Peyer's patch (tissue), 4 donors: ENCODE results near the gene DISC1. TPM values are rescaled to one million over a fixed set of nuclear protein-coding genes. Genes with fewer than 3 reads are reported as not detected.

Source experiments
- DNase-seq, 3 donors: peaks; one replicate each; pipeline ENCODE4 v3.0.0-alpha.2; 2017 to 2019
- H3K27ac ChIP-seq, 4 donors: fragments of 200-600 bp; sonication (generic); one replicate each; pipeline ENCODE4 v1.5.1; 2016 to 2019
- H3K27me3 ChIP-seq, 2 donors: fragments of 200-600 bp; sonication (generic); one replicate each; pipeline ENCODE4 v1.5.1; 2019
- H3K36me3 ChIP-seq, 3 donors: fragments of 200-600 bp; sonication (generic); one replicate each; pipeline ENCODE4 v1.5.1; 2016 to 2019
- H3K4me1 ChIP-seq, 4 donors: fragments of 200-600 bp; sonication (generic); one replicate each; pipeline ENCODE4 v1.5.1; 2016 to 2019
- H3K4me3 ChIP-seq, 4 donors: fragments of 200-600 bp; sonication (generic); 1 replicate in 3 of 4; 2 replicates in 1 of 4; pipeline ENCODE4 v1.5.1; 2016 to 2019; ENCODE audit warnings: mild to moderate bottlenecking in 1 of 4
- H3K9me3 ChIP-seq, 4 donors: fragments of 200-600 bp; sonication (generic); one replicate each; pipeline ENCODE4 v1.5.1; 2016 to 2019; ENCODE audit warnings: mild to moderate bottlenecking in 1 of 4
- POLR2A ChIP-seq, 2 donors: fragments of 450-650 bp; IDR thresholded peaks; one replicate each; pipeline ENCODE4 v1.5.1; 2017; ENCODE audit warnings: antibody characterized with exemption in 2 of 2, mild to moderate bottlenecking in 2 of 2, moderate library complexity in 2 of 2
- total RNA-seq, 4 donors: library from RNA; depleted of rRNA; stranded (reverse); fragments of >200 nt; gene quantifications; one replicate each; pipeline ENCODE4 v1.1.0, GENCODE V29; 2016
- TF ChIP-seq, protein P1 (sequence below), 6 experiments: fragments of 450-650 bp in 4 of 6; fragments of 200-600 bp in 2 of 6; sonication (generic) in 1 of 6; IDR thresholded peaks; one replicate each; pipeline ENCODE4 v1.5.1; 2017 to 2019; ENCODE audit warnings: antibody characterized with exemption in 6 of 6, mild to moderate bottlenecking in 3 of 6, moderate library complexity in 1 of 6

Gene DISC1
- total RNA-seq, 4 donors from 2014 or later: 2.3 to 39.6 (median 5.6) TPM

DNA sequence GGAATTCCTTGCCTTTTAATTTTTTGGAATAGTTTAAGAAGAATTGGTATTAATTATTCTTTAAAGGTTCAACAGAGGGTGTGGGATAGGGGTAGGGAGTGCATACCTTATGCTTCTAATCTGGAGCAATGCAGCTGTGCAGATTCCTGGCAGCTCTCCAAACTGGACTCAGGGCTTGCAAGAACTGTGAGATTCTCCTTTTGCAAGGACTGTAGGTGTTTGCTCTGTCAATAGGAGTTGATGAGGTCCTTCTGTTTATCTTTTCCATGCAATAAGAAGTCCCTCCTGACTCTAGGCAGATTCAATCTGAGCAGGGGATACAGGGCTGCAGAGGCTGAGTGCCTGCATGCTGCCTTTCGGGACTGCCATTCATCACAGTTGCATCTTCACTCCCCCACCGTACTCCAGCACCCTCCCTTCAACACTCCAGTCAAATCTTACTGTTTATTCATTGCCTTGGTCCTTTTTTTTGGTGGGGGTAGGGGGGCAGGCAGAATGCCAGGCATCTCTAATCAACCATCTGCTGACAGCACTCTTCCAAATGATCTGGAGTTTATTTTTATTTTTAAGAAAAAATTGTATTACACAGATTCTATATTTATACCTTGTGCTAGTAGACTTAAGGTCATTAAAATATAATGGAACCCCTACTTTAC lies 122.3 kb downstream of the DISC1 start:
- DNase-seq: no peak
- H3K36me3 ChIP-seq: peaks cover 0 to 5% (median 0%) of the 10 kb centered on the region in 3 donors
- no peaks in the 10 kb centered on the region for H3K27me3 ChIP-seq
- no peak overlapping the region for H3K4me3 ChIP-seq
- no peak overlapping the region for H3K27ac ChIP-seq
- no peaks in the 10 kb centered on the region for H3K4me1 ChIP-seq
- peaks cover 0 to 6% (median 2%) of the 10 kb centered on the region in 4 donors for H3K9me3 ChIP-seq
- no peak for TF ChIP-seq POLR2A (IDR thresholded peaks at IDR 0.05)
- TF ChIP-seq, protein P1, sequence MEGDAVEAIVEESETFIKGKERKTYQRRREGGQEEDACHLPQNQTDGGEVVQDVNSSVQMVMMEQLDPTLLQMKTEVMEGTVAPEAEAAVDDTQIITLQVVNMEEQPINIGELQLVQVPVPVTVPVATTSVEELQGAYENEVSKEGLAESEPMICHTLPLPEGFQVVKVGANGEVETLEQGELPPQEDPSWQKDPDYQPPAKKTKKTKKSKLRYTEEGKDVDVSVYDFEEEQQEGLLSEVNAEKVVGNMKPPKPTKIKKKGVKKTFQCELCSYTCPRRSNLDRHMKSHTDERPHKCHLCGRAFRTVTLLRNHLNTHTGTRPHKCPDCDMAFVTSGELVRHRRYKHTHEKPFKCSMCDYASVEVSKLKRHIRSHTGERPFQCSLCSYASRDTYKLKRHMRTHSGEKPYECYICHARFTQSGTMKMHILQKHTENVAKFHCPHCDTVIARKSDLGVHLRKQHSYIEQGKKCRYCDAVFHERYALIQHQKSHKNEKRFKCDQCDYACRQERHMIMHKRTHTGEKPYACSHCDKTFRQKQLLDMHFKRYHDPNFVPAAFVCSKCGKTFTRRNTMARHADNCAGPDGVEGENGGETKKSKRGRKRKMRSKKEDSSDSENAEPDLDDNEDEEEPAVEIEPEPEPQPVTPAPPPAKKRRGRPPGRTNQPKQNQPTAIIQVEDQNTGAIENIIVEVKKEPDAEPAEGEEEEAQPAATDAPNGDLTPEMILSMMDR (IDR thresholded peaks at IDR 0.05): no peak

DNA sequence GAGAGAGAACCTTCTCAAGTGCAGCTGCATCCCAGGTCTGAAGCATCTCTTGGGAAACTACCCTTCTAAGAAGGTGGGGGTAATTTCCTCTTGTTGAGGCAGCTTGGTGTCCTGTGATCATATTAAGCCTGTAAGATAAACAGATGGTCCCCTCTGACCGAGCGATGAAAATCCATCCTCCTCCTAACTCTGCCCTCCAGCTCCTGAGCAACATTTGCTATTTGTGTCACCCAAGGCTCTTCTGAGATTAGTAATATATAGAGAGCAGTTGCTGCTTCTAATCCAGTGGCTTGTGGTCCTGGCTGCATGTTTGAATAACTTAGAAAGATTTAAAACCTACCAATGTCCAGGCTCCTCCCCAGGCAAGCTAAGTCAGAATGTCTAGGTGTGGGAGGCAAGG lies 123.7 kb downstream of the DISC1 start:
- Histone ChIP-seq H3K4me1 (no peaks in the 10 kb centered on the region), H3K27ac (no peak overlapping the region), H3K27me3 (no peaks in the 10 kb centered on the region), H3K4me3 (no peak overlapping the region), H3K9me3 (peaks cover 0 to 6% (median 2%) of the 10 kb centered on the region in 4 donors), H3K36me3 (peaks cover 0 to 5% (median 0%) of the 10 kb centered on the region in 3 donors)
- DNase-seq: no peak
- TF ChIP-seq, protein P1 (IDR thresholded peaks at IDR 0.05): no peak
- TF ChIP-seq POLR2A (IDR thresholded peaks at IDR 0.05): no peak

DNA sequence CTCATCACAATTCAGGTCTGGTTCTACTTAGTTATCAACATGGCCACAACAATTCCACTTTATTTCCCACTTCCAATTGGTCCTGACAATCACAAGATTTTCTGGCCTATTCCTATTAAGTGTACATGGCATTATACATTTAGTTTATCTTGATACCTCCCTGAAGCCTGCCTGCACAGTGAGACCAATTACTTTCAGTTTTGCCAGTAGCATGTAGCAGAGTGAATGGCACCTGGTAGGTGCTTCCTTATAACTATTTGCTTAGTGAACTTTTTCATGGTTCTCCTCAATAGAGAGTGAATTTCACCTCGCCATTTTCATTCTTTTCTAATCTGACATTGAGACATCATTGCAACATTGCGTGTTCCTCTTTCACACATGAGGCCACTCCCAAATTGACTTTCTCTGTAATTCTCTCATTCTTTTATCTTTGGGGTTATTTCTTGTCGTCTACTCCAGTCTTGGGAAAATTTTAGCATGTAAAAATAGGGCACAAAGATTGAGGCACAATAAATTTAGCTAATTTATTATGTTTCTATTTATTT lies 124.3 kb downstream of the DISC1 start:
- Histone ChIP-seq H3K4me1 (no peaks in the 10 kb centered on the region), H3K36me3 (peaks cover 0 to 5% (median 0%) of the 10 kb centered on the region in 3 donors), H3K9me3 (peaks cover 0 to 6% (median 2%) of the 10 kb centered on the region in 4 donors), H3K4me3 (no peak overlapping the region), H3K27me3 (no peaks in the 10 kb centered on the region), H3K27ac (no peak overlapping the region)
- TF ChIP-seq, protein P1 (IDR thresholded peaks at IDR 0.05): no peak
- TF ChIP-seq POLR2A (IDR thresholded peaks at IDR 0.05): no peak
- no peak for DNase-seq

DNA sequence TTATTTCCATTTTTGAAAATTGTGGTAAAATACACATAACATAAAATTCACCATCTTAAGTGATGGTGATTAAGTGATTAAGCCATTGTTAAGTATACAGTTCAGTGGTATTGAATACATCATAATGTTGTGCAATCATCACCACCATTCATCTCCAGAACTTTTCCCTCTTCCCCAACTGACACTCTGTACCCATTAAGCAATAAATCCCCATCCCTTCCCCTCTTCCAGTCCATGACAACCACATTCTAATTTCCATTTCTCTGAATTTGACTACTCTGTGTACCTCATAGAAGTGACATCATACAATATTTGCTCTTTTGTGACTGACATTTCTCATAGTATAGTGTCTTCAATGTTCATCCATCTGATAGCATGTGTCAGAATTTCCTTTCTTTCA lies 124.8 kb downstream of the DISC1 start:
- Histone ChIP-seq H3K4me3 (no peak overlapping the region), H3K4me1 (no peaks in the 10 kb centered on the region), H3K27me3 (no peaks in the 10 kb centered on the region), H3K9me3 (peaks cover 0 to 6% (median 2%) of the 10 kb centered on the region in 4 donors), H3K27ac (no peak overlapping the region), H3K36me3 (peaks cover 0 to 5% (median 0%) of the 10 kb centered on the region in 3 donors)
- no peak for TF ChIP-seq POLR2A (IDR thresholded peaks at IDR 0.05)
- TF ChIP-seq, protein P1 (IDR thresholded peaks at IDR 0.05): no peak
- DNase-seq: no peak

DNA sequence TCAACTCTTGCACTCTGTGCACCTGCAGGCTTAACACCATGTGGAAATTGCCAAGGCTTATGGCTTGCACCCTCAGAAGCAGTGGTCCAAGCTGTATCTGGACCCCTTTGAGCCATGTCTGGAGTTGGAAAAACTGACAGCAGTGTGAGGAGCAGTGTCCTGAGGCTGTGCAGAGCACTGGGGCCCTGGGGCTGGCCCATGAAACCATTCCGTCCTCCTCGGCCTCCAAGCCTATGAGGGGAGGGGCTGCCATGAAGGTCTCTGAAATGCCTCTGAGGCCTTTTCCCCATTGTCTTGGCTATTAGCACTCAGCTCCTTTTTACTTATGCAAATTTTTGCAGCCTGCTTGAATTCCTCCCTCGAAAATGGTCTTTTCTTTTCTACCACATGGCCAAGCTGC lies 126.7 kb downstream of the DISC1 start:
- no peaks in the 10 kb centered on the region for H3K27me3 ChIP-seq
- H3K36me3 ChIP-seq: peaks cover 0 to 5% (median 0%) of the 10 kb centered on the region in 3 donors
- TF ChIP-seq, protein P1 (IDR thresholded peaks at IDR 0.05): no peak
- TF ChIP-seq POLR2A (IDR thresholded peaks at IDR 0.05): no peak
- H3K27ac ChIP-seq: no peak overlapping the region
- H3K4me1 ChIP-seq: no peaks in the 10 kb centered on the region
- peaks cover 0 to 6% (median 2%) of the 10 kb centered on the region in 4 donors for H3K9me3 ChIP-seq
- no peak for DNase-seq
- H3K4me3 ChIP-seq: no peak overlapping the region
